Prostate gland (tissue), 2 donors: Measurements from ENCODE around the gene ITGA11.

Experiments used
- CTCF ChIP-seq, 4 experiments: fragments of 200-600 bp in 2 of 4; fragments of 450-650 bp in 2 of 4; sonication (generic) in 2 of 4; IDR thresholded peaks; 1 replicate in 3 of 4; 2 replicates in 1 of 4; pipeline ENCODE4 v1.5.1; 2016 to 2019; ENCODE audit warnings: antibody characterized with exemption in 4 of 4, mild to moderate bottlenecking in 2 of 4, moderate library complexity in 2 of 4
- POLR2A ChIP-seq: fragments of 450-650 bp; IDR thresholded peaks from one replicate; pipeline ENCODE4 v1.6.1; 2016; ENCODE audit warnings: antibody characterized with exemption, mild to moderate bottlenecking
- POLR2AphosphoS5 ChIP-seq: sonication (generic); formaldehyde crosslinking; IDR thresholded peaks from one replicate; pipeline ENCODE4 v1.6.1; 2017; ENCODE audit warnings: antibody characterized with exemption

- TF ChIP-seq CTCF (IDR thresholded peaks at IDR 0.05) (no peak), POLR2A (no peak), POLR2AphosphoS5 (no peak)
These were observed 16.2 kb upstream of the ITGA11 start for GRCh38 chr15:68447976-68448755.
